CD14-positive monocyte (primary cell): ENCODE data around the gene GASK1A. TPM values are rescaled to one million over a fixed set of nuclear protein-coding genes. Genes with fewer than 3 reads are reported as not detected.

Experiments used
- DNase-seq, 3 donors: peaks; one replicate each; pipeline ENCODE4 v3.0.0-alpha.2; 2011 to 2022
- H2AFZ ChIP-seq: 2 replicates; pipeline ENCODE4 v1.6.0; 2012; ENCODE audit warnings: mild to moderate bottlenecking, low read depth, low read length, inconsistent platforms; ENCODE audit not compliant: insufficient read depth, poor library complexity, severe bottlenecking
- H3K27ac ChIP-seq, 2 donors: 1 replicate in 1 of 2; 2 replicates in 1 of 2; pipeline ENCODE4 v1.5.1; 2012 to 2013; ENCODE audit warnings: low read length in 2 of 2, control low read depth in 1 of 2, inconsistent platforms in 1 of 2, low read depth in 1 of 2, mild to moderate bottlenecking in 1 of 2
- H3K27me3 ChIP-seq, 2 donors: one replicate each; pipeline versions ENCODE4 v1.6.0 to v1.6.1; 2011 to 2013; ENCODE audit warnings: low read length in 2 of 2; ENCODE audit not compliant: control insufficient read depth in 2 of 2, insufficient read depth in 2 of 2
- H3K36me3 ChIP-seq, 2 donors: replicated peaks in 1 of 2; 1 replicate in 1 of 2; 2 replicates in 1 of 2; pipeline versions ENCODE4 v1.5.1 to v1.6.1; 2012 to 2013; ENCODE audit warnings: low read length in 2 of 2, control low read depth in 1 of 2, inconsistent platforms in 1 of 2, mild to moderate bottlenecking in 1 of 2; ENCODE audit not compliant: insufficient read depth in 2 of 2, control insufficient read depth in 1 of 2
- H3K4me1 ChIP-seq, 2 donors: 1 replicate in 1 of 2; 2 replicates in 1 of 2; pipeline versions ENCODE4 v1.5.1 to v1.6.1; 2012 to 2013; ENCODE audit warnings: low read length in 2 of 2, control low read depth in 1 of 2, inconsistent platforms in 1 of 2, mild to moderate bottlenecking in 1 of 2, moderate library complexity in 1 of 2; ENCODE audit not compliant: insufficient read depth in 2 of 2, control insufficient read depth in 1 of 2
- H3K4me2 ChIP-seq: replicated peaks from 2 replicates; pipeline ENCODE3; 2012; ENCODE audit warnings: low read length, moderate library complexity, mild to moderate bottlenecking; ENCODE audit not compliant: poor library complexity, severe bottlenecking; ENCODE audit errors: extremely low read depth
- H3K4me3 ChIP-seq, 3 experiments: fragments of 200-600 bp in 1 of 3; sonication (generic) in 1 of 3; replicated peaks in 1 of 3; 1 replicate in 2 of 3; 2 replicates in 1 of 3; pipeline ENCODE4 v1.5.1; 2011 to 2013; ENCODE audit warnings: low read length in 3 of 3, mild to moderate bottlenecking in 3 of 3, control low read depth in 2 of 3, low read depth in 2 of 3, inconsistent platforms in 1 of 3, moderate library complexity in 1 of 3
- H3K79me2 ChIP-seq: 2 replicates; pipeline ENCODE4 v1.6.0; 2012; ENCODE audit warnings: mild to moderate bottlenecking, control low read depth, inconsistent platforms, low read length, moderate library complexity; ENCODE audit not compliant: insufficient read depth
- H3K9ac ChIP-seq: 2 replicates; pipeline ENCODE4 v1.6.0; 2017; ENCODE audit warnings: low read length, mild to moderate bottlenecking; ENCODE audit not compliant: insufficient read depth, poor library complexity, severe bottlenecking
- H3K9me3 ChIP-seq, 2 donors: replicated peaks in 1 of 2; 1 replicate in 1 of 2; 2 replicates in 1 of 2; pipeline versions ENCODE4 v1.5.1 to v1.6.1; 2012 to 2013; ENCODE audit warnings: low read length in 2 of 2, control low read depth in 1 of 2; ENCODE audit not compliant: control insufficient read depth in 1 of 2, insufficient read depth in 1 of 2
- H4K20me1 ChIP-seq: 2 replicates; pipeline ENCODE4 v1.6.0; 2012; ENCODE audit warnings: mild to moderate bottlenecking, low read length, control low read depth, moderate library complexity; ENCODE audit not compliant: insufficient read depth
- H3K27ac Mint-ChIP-seq, 7 donors: one replicate each; pipeline ENCODE4 v1.8.0; 2020; ENCODE audit warnings: mild to moderate bottlenecking in 7 of 7, mixed read lengths in 7 of 7, moderate library complexity in 6 of 7, inconsistent platforms in 2 of 7
- H3K27me3 Mint-ChIP-seq, 3 donors: one replicate each; pipeline ENCODE4 v1.8.0; 2021 to 2022; ENCODE audit warnings: low read depth in 3 of 3, mild to moderate bottlenecking in 3 of 3, mixed read lengths in 3 of 3, moderate library complexity in 3 of 3, inconsistent platforms in 1 of 3
- H3K36me3 Mint-ChIP-seq, 2 donors: one replicate each; pipeline ENCODE4 v1.8.0; 2020; ENCODE audit warnings: mixed read lengths in 2 of 2, inconsistent platforms in 1 of 2, mild to moderate bottlenecking in 1 of 2
- H3K4me1 Mint-ChIP-seq: one replicate; pipeline ENCODE4 v1.8.0; 2020; ENCODE audit warnings: mild to moderate bottlenecking, mixed read lengths
- H3K4me3 Mint-ChIP-seq, 2 donors: one replicate each; pipeline ENCODE4 v1.8.0; 2020; ENCODE audit warnings: mild to moderate bottlenecking in 2 of 2, mixed read lengths in 2 of 2, moderate library complexity in 1 of 2
- H3K9me3 Mint-ChIP-seq, 7 donors: one replicate each; pipeline ENCODE4 v1.8.0; 2020 to 2022; ENCODE audit warnings: mixed read lengths in 7 of 7, mild to moderate bottlenecking in 6 of 7, moderate library complexity in 6 of 7, inconsistent platforms in 2 of 7
- WGBS: methylation state at CpG from one replicate; pipeline ENCODE4 v1.1.5; 2013; ENCODE audit warnings: missing lambda C conversion rate; ENCODE audit not compliant: insufficient coverage; 5-methylcytosine and 5-hydroxymethylcytosine counted together
- intact Hi-C, 2 donors: fragments of 100-400 bp; cut with micrococcal nuclease; formaldehyde crosslinking; loops; one replicate each; pipeline versions ENCODE4 v1.15.0 to v1.15.1; 2023
- polyA plus RNA-seq, 3 donors: library from polyadenylated mRNA; depleted of rRNA in 1 of 3; unstranded in 2 of 3; stranded (reverse) in 1 of 3; fragments of 300-500 nt in 2 of 3; fragments of >200 nt in 1 of 3; fragmentation: Illumina TruSeq in 2 of 3; gene quantifications; 1 replicate in 2 of 3; 2 replicates in 1 of 3; pipeline ENCODE4 v1.2.3, GENCODE V29; 2012 to 2021
- TF ChIP-seq, protein P1 (sequence below): fragments of 200-600 bp; IDR thresholded peaks from one replicate; pipeline ENCODE4 v1.8.0; 2022; ENCODE audit warnings: antibody characterized with exemption, mild to moderate bottlenecking

GASK1A gene
- polyA plus RNA-seq, 3 donors, result 0.13 TPM; not detected in 2

DNA sequence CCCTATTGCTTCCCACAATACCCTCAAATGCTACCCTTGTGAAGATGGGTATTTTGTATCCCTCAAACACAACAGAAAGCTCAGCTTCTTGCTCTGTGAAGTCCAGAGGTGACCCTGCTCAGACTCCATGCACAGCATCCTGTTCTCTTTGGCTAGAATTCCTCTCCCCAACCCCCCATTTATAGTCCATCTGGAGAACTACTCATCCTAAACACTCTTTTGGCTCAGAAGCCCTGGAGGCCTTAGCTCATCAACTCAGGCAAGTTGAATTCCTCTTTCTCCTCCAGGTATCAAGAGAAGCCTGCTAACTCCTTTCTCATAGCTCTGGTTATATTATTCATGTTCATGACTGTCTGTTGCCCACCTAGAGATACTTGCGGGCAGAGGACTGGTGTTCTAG lies 18.3 kb upstream of the GASK1A start:
- Histone ChIP-seq H3K27ac (no peak overlapping the region), H3K4me3 (no peak overlapping the region), H3K4me2 (no peak overlapping the region), H4K20me1 (no peaks in the 10 kb centered on the region), H2AFZ (no peak overlapping the region), H3K27me3 (no peaks in the 10 kb centered on the region), H3K9ac (no peak overlapping the region), H3K4me1 (no peaks in the 10 kb centered on the region), H3K36me3 (no peaks in the 10 kb centered on the region), H3K79me2 (no peaks in the 10 kb centered on the region), H3K9me3 (no peaks in the 10 kb centered on the region)
- no peaks in the 10 kb centered on the region for H3K36me3 Mint-ChIP-seq
- no peaks in the 10 kb centered on the region for H3K4me1 Mint-ChIP-seq
- no CpG with 5 or more reads among the region's 1 CpG for WGBS
- peaks cover 0 to 7% (median 1%) of the 10 kb centered on the region in 3 donors for H3K27me3 Mint-ChIP-seq
- H3K27ac Mint-ChIP-seq, result no peak overlapping the region
- H3K9me3 Mint-ChIP-seq, result no peaks in the 10 kb centered on the region
- TF ChIP-seq, protein P1, sequence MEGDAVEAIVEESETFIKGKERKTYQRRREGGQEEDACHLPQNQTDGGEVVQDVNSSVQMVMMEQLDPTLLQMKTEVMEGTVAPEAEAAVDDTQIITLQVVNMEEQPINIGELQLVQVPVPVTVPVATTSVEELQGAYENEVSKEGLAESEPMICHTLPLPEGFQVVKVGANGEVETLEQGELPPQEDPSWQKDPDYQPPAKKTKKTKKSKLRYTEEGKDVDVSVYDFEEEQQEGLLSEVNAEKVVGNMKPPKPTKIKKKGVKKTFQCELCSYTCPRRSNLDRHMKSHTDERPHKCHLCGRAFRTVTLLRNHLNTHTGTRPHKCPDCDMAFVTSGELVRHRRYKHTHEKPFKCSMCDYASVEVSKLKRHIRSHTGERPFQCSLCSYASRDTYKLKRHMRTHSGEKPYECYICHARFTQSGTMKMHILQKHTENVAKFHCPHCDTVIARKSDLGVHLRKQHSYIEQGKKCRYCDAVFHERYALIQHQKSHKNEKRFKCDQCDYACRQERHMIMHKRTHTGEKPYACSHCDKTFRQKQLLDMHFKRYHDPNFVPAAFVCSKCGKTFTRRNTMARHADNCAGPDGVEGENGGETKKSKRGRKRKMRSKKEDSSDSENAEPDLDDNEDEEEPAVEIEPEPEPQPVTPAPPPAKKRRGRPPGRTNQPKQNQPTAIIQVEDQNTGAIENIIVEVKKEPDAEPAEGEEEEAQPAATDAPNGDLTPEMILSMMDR, result no peak
- no peak for DNase-seq
- intact Hi-C loops, result no loop called here
- no peak overlapping the region for H3K4me3 Mint-ChIP-seq

DNA sequence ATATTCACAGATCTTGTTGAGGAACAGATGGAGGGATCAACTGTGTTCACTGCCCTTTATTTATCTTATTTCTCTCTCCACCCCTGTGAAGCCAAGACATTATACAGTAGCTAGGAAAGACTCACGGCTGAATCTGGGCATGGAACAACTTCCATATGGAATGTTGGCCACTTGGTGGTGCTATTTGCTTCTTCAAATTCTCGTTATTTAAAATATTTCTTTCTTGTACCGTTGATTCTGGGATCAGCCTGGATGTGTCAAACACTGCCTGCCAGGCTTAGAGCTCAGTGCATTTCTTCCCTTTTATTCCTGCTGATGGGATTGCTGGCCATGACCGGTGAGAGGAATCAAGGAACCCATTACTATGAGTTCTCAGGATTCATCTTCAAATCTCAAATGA lies 17.5 kb upstream of the GASK1A start:
- Histone ChIP-seq H4K20me1 (no peaks in the 10 kb centered on the region), H3K27ac (no peak overlapping the region), H3K4me1 (no peaks in the 10 kb centered on the region), H3K27me3 (no peaks in the 10 kb centered on the region), H3K36me3 (no peaks in the 10 kb centered on the region), H3K9ac (no peak overlapping the region), H2AFZ (no peak overlapping the region), H3K4me2 (no peak overlapping the region), H3K4me3 (no peak overlapping the region), H3K9me3 (no peaks in the 10 kb centered on the region), H3K79me2 (no peaks in the 10 kb centered on the region)
- peaks cover 0 to 7% (median 1%) of the 10 kb centered on the region in 3 donors for H3K27me3 Mint-ChIP-seq
- intact Hi-C loops, result no loop called here
- H3K4me3 Mint-ChIP-seq, result no peak overlapping the region
- DNase-seq, result peak in 2 of 3 donors; percentile 4 to 8
- no peaks in the 10 kb centered on the region for H3K9me3 Mint-ChIP-seq
- 31% methylated on average over 2 of the region's 4 CpGs for WGBS
- H3K36me3 Mint-ChIP-seq, result no peaks in the 10 kb centered on the region
- no peak overlapping the region for H3K27ac Mint-ChIP-seq
- TF ChIP-seq, protein P1, result peak; percentile 46
- no peaks in the 10 kb centered on the region for H3K4me1 Mint-ChIP-seq
